Measurements from ENCODE around the gene MAGOHB.

DNA sequence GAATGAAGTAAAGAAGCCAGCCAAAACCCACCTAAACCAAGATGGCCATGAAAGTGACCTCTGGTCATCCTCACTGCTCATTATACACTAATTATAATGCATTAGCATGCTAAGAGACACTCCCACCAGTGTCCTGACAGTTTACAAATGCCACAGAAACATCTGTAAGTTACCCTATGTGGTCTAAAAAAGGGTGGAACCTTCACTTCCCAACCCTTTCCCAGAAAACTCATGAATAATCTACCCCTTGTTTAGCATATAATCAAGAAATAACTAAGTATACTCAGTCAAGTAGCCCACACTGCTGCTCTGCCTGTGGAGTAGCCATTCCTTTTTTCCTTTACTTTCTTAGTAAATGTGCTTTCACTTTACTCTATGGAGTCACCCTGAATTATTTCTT is 40.6 kb upstream of the MAGOHB start:
- TF ChIP-seq, protein P1, sequence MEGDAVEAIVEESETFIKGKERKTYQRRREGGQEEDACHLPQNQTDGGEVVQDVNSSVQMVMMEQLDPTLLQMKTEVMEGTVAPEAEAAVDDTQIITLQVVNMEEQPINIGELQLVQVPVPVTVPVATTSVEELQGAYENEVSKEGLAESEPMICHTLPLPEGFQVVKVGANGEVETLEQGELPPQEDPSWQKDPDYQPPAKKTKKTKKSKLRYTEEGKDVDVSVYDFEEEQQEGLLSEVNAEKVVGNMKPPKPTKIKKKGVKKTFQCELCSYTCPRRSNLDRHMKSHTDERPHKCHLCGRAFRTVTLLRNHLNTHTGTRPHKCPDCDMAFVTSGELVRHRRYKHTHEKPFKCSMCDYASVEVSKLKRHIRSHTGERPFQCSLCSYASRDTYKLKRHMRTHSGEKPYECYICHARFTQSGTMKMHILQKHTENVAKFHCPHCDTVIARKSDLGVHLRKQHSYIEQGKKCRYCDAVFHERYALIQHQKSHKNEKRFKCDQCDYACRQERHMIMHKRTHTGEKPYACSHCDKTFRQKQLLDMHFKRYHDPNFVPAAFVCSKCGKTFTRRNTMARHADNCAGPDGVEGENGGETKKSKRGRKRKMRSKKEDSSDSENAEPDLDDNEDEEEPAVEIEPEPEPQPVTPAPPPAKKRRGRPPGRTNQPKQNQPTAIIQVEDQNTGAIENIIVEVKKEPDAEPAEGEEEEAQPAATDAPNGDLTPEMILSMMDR (IDR thresholded peaks at IDR 0.05): no peak
- TF ChIP-seq POLR2A (IDR thresholded peaks at IDR 0.05): no peak
